ENCODE data around the gene ABCD3.

The ABCD3 gene

DNA sequence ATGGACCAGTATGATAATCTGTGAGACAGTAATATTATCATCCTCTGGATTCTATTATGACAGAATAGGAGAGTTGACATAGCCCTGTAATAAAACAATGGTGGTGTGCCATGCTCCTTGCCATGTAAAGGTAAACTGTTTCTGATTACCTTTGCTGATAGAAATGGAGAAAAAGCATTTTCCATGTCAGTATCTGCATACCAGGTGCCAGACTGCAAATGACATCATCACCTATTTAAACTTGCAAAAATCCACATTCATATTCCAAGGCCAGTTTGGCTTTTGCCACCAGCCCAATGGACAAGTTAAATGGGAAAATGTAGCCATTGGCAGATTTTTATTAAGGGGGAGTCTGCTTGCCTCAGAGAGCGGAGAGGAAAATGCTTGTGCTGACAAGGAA lies 23.9 kb upstream of the ABCD3 start:
- Histone ChIP-seq H3K9ac (ENCODE audit: low read depth, low read length) (no peak overlapping the region), H3K4me3 (ENCODE audit: low read depth, low read length) (no peak overlapping the region), H3K9me3 (ENCODE audit: control insufficient read depth, insufficient read depth, low read length) (no peaks in the 10 kb centered on the region)

DNA sequence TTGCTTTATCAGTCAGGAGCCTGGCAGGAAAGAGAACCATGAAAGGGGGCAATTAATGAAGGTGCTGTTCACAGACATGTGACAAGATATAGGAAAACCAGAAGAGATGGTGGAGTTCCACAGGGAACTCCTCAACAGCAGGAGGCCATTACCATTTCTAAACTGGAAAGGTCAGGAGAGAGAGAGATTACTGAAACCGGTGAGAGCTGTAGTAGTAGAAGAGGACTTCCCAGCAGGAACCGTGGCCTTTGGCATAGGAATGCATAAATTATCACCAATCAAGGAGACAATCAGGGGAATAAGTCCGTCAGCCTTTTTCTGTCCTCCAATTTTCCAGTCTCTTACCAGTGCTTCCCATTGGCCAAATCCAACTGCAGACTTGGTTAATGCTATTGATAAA lies 23.0 kb upstream of the ABCD3 start:
- H3K9ac ChIP-seq (ENCODE audit: low read depth, low read length): no peak overlapping the region
- no peak overlapping the region for H3K4me3 ChIP-seq (ENCODE audit: low read depth, low read length)

More for the DNA sequence above, 23.9 kb upstream of the ABCD3 start:
- Histone ChIP-seq H3K36me3 (ENCODE audit: control insufficient read depth, insufficient read depth, low read length) (no peaks in the 10 kb centered on the region), H3K4me1 (ENCODE audit: control insufficient read depth, insufficient read depth, low read length) (peaks cover 11% of the 10 kb centered on the region), H3K27me3 (ENCODE audit: control insufficient read depth, insufficient read depth, low read length) (no peaks in the 10 kb centered on the region)

DNA sequence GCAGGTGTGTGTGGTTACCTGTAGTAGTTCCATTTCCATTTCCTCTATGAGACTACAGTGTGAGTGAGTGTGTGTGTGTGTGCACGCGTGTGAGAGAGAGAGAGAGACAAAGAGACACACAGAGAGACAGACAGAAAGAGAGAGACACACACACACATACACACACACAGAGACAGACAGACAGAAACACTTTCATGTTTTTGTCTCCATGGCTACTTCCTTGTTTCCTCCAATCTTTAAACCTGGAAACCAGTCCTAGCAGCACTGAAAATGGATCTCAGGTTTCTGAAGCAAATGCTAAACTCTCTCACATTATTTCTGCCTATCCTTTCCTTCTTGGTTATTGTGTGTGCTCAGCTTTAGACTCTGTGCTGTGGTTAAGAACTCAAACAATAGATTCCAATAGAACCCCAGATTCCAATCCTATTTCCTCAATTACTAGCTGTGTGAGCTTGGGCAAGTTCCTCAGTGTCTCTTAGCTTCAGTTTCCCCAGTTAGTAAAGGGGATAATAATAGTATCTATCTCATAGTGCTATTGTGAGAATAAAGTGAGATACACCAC lies 22.4 kb upstream of the ABCD3 start:
- H3K36me3 ChIP-seq (ENCODE audit: control insufficient read depth, insufficient read depth, low read length): no peaks in the 10 kb centered on the region
- H3K4me3 ChIP-seq (ENCODE audit: low read depth, low read length): no peak overlapping the region
- no peaks in the 10 kb centered on the region for H3K27me3 ChIP-seq (ENCODE audit: control insufficient read depth, insufficient read depth, low read length)
- H3K4me1 ChIP-seq (ENCODE audit: control insufficient read depth, insufficient read depth, low read length): peaks cover 11% of the 10 kb centered on the region
- no peaks in the 10 kb centered on the region for H3K9me3 ChIP-seq (ENCODE audit: control insufficient read depth, insufficient read depth, low read length)
- H3K9ac ChIP-seq (ENCODE audit: low read depth, low read length): no peak overlapping the region

More for the DNA sequence above, 23.0 kb upstream of the ABCD3 start:
- no peaks in the 10 kb centered on the region for H3K9me3 ChIP-seq (ENCODE audit: control insufficient read depth, insufficient read depth, low read length)
- peaks cover 11% of the 10 kb centered on the region for H3K4me1 ChIP-seq (ENCODE audit: control insufficient read depth, insufficient read depth, low read length)
- no peaks in the 10 kb centered on the region for H3K36me3 ChIP-seq (ENCODE audit: control insufficient read depth, insufficient read depth, low read length)
- no peaks in the 10 kb centered on the region for H3K27me3 ChIP-seq (ENCODE audit: control insufficient read depth, insufficient read depth, low read length)

DNA sequence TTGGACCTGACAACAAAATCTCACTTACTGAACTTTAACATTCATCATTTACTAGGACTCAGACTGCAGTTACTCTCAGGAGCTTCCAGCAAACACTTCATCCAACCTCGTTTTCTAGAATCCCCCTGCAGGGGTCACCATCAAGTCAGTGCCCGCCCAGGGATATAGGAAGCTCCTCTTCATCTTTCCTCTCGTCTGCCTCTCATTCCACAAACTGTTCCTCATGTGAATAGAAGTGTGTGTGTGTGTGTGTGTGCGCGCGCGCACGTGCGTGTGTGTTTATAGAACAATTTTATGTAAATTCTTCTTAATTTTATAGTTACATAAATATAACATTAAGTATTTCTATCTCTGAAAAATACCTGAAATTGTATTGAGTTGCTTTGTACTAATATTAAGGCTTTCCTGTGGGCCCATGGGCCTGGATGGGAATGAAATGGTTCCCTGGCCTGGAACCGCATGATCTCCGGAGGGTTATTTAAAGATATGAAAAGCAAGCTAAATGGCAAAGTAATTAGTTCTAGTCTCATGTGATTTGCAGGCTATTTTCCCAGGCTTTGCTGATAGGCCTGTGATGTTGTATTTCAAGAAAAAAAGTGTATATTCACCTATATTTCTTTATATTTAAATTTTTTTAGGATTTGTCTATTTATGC lies 21.7 kb upstream of the ABCD3 start:
- Histone ChIP-seq H3K9ac (ENCODE audit: low read depth, low read length) (no peak overlapping the region), H3K9me3 (ENCODE audit: control insufficient read depth, insufficient read depth, low read length) (no peaks in the 10 kb centered on the region), H3K4me3 (ENCODE audit: low read depth, low read length) (no peak overlapping the region), H3K4me1 (ENCODE audit: control insufficient read depth, insufficient read depth, low read length) (peaks cover 11% of the 10 kb centered on the region), H3K36me3 (ENCODE audit: control insufficient read depth, insufficient read depth, low read length) (no peaks in the 10 kb centered on the region), H3K27me3 (ENCODE audit: control insufficient read depth, insufficient read depth, low read length) (no peaks in the 10 kb centered on the region)

DNA sequence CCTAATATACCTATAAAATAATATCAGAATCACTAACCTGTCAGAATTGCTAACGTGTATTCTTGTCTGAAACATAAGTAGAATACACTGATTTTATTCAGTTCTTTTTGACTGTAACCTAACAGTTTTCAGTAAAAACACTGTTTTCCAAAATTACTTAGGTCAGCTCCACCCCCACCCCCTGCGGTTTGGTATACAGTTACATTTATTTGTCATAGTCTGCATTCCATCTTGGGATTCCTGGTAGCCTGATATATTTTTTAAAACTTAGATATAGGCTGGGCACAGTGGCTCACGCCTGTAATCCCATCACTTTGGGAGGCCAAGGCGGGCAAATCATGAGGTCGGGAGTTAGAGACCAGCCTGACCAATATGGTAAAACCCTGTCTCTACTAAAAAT lies 19.8 kb upstream of the ABCD3 start:
- no peaks in the 10 kb centered on the region for H3K9me3 ChIP-seq (ENCODE audit: control insufficient read depth, insufficient read depth, low read length)
- H3K27me3 ChIP-seq (ENCODE audit: control insufficient read depth, insufficient read depth, low read length): no peaks in the 10 kb centered on the region
- H3K4me1 ChIP-seq (ENCODE audit: control insufficient read depth, insufficient read depth, low read length): peaks cover 11% of the 10 kb centered on the region
- no peaks in the 10 kb centered on the region for H3K36me3 ChIP-seq (ENCODE audit: control insufficient read depth, insufficient read depth, low read length)
- no peak overlapping the region for H3K4me3 ChIP-seq (ENCODE audit: low read depth, low read length)
- no peak overlapping the region for H3K9ac ChIP-seq (ENCODE audit: low read depth, low read length)

DNA sequence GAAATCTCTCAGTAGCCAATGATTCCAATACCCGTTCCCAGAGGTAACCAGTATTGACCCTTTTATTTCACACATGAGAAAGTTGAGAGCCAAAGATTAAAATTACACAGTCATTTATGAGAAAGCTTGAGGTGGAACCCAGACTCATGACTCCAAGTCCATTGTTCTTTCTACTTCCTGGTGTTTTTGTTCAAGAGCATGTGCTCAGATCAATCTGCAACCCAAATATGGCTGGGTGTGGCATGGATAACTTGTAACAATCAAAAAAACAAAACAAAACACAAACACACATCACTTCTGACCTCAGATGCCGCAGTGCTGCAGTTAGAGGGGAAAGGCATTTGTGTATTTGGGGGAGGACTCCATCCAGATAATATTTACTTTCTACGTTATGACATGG lies 18.7 kb upstream of the ABCD3 start:
- no peaks in the 10 kb centered on the region for H3K27me3 ChIP-seq (ENCODE audit: control insufficient read depth, insufficient read depth, low read length)
- peaks cover 9% of the 10 kb centered on the region for H3K4me1 ChIP-seq (ENCODE audit: control insufficient read depth, insufficient read depth, low read length)
- H3K9me3 ChIP-seq (ENCODE audit: control insufficient read depth, insufficient read depth, low read length): no peaks in the 10 kb centered on the region
- H3K4me3 ChIP-seq (ENCODE audit: low read depth, low read length): no peak overlapping the region
- no peaks in the 10 kb centered on the region for H3K36me3 ChIP-seq (ENCODE audit: control insufficient read depth, insufficient read depth, low read length)
- H3K9ac ChIP-seq (ENCODE audit: low read depth, low read length): no peak overlapping the region

DNA sequence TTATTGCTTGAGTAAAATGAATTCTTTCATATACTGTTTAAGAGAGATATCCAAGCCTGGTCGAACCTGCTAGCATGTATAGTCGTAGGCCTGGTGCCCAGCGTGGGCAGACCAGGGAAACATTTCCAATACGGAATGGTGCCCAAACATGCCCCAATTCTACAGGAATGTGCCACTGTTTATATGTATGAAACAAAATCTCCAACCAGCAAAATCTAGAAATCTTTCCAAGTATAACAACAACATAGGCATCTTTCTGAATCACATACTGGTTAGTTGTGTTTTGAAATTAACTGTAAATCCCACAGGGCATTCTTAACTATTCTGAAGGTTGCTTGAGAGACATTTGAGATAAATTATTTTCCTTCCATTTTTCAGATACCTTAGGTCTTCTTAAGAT lies 17.0 kb upstream of the ABCD3 start:
- no peaks in the 10 kb centered on the region for H3K4me1 ChIP-seq (ENCODE audit: control insufficient read depth, insufficient read depth, low read length)
- no peaks in the 10 kb centered on the region for H3K27me3 ChIP-seq (ENCODE audit: control insufficient read depth, insufficient read depth, low read length)
- H3K9ac ChIP-seq (ENCODE audit: low read depth, low read length): no peak overlapping the region
- H3K4me3 ChIP-seq (ENCODE audit: low read depth, low read length): no peak overlapping the region
- no peaks in the 10 kb centered on the region for H3K9me3 ChIP-seq (ENCODE audit: control insufficient read depth, insufficient read depth, low read length)
- H3K36me3 ChIP-seq (ENCODE audit: control insufficient read depth, insufficient read depth, low read length): no peaks in the 10 kb centered on the region

DNA sequence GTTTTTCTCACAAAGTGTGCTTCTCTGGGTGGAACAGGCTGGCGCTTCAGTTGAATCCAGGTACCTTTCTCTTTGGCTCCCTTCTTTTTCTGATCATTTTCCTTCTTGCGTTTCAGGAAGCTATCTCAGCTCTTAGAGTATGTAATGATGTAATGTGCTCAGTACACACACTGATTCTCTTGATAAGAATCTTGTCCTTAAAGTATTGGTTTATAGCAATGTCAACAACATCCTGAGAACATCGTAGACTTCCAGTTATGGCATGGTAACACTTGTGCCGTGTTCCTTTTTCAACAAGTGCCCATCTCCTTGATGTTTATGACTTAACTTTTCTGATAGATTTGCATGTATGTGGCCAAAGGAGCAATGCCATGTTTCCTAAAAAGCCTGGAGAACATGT lies 11.7 kb upstream of the ABCD3 start:
- Histone ChIP-seq H3K9me3 (ENCODE audit: control insufficient read depth, insufficient read depth, low read length) (no peaks in the 10 kb centered on the region), H3K4me1 (ENCODE audit: control insufficient read depth, insufficient read depth, low read length) (no peaks in the 10 kb centered on the region), H3K4me3 (ENCODE audit: low read depth, low read length) (no peak overlapping the region)

DNA sequence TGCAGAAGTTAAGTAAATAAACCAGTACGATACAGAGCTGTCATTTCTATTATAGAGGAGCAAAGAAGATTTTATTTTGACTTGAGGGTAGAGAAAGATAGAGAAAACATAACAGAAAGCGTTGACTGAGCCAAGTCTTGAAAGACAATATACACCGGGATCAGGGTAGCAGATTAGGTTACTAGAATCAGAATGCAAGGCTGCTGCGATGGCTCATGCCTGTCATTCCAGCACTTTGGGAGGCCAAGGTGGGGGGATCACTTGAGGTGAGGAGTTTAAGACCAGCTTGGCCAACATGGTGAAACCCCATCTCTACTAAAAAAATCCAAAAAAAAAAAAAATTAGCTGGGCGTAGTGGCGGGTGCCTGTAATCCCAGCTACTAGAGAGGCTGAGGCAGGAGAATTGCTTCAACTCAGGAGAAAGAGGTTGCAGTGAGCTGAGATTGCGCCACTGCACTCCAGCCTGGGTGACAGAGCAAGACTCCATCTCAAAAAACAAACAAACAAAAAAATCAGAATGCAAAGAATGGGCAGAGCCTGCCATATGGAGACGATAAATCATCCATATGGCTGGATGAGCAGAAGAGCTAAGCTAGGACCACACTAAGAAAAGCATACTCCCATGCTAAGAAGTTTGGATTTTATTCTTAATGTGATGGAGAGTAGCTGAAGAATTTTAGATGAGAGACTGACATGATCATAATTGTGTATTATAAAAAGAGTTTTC lies 9.9 kb upstream of the ABCD3 start:
- Histone ChIP-seq H3K27me3 (ENCODE audit: control insufficient read depth, insufficient read depth, low read length) (no peaks in the 10 kb centered on the region), H3K4me3 (ENCODE audit: low read depth, low read length) (no peak overlapping the region), H3K4me1 (ENCODE audit: control insufficient read depth, insufficient read depth, low read length) (no peaks in the 10 kb centered on the region), H3K9me3 (ENCODE audit: control insufficient read depth, insufficient read depth, low read length) (no peaks in the 10 kb centered on the region), H3K9ac (ENCODE audit: low read depth, low read length) (no peak overlapping the region), H3K36me3 (ENCODE audit: control insufficient read depth, insufficient read depth, low read length) (no peaks in the 10 kb centered on the region)

More for the DNA sequence above, 11.7 kb upstream of the ABCD3 start:
- H3K36me3 ChIP-seq (ENCODE audit: control insufficient read depth, insufficient read depth, low read length): no peaks in the 10 kb centered on the region
- H3K9ac ChIP-seq (ENCODE audit: low read depth, low read length): no peak overlapping the region
- H3K27me3 ChIP-seq (ENCODE audit: control insufficient read depth, insufficient read depth, low read length): no peaks in the 10 kb centered on the region

DNA sequence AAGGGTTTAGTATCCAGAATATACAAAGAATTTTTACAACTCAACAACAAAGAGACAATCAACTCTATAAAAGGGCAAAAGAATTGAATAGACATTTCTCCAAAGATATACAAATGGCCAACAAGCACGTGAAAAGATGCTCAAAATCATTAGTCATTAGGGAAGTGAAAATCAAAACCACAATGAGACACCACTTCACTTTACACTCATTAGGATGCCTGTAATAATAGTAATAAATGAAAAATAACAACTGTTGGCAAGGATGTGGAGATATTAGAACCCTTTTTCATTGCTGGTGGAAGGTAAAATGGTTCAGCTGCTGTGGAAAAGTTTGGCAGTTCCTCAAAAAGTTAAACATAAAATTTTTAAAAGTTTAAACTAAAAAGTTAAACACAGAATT lies 7.0 kb upstream of the ABCD3 start:
- Histone ChIP-seq H3K9me3 (ENCODE audit: control insufficient read depth, insufficient read depth, low read length) (no peaks in the 10 kb centered on the region), H3K4me1 (ENCODE audit: control insufficient read depth, insufficient read depth, low read length) (no peaks in the 10 kb centered on the region), H3K36me3 (ENCODE audit: control insufficient read depth, insufficient read depth, low read length) (no peaks in the 10 kb centered on the region), H3K9ac (ENCODE audit: low read depth, low read length) (no peak overlapping the region), H3K27me3 (ENCODE audit: control insufficient read depth, insufficient read depth, low read length) (peaks cover 6% of the 10 kb centered on the region), H3K4me3 (ENCODE audit: low read depth, low read length) (no peak overlapping the region)

DNA sequence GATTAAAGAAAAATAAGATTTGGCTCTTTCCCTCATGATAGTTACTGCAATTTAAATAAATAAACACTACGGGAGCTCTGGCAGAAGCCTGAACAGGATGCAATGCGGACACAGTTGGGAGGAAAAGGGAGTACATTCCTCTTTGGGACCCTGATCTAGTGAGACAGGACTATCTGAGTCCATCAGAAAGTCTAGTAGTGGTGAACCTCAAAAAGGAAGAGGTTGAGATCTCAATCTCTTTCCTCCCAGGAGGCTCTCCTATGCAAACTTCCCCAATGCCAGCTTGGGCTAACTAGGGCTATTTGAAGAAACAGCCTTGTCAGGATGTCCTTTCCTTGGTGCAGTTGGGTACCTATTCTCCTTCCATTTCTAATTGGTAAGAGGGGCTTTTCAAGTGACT lies 4.9 kb upstream of the ABCD3 start:
- H3K36me3 ChIP-seq (ENCODE audit: control insufficient read depth, insufficient read depth, low read length): no peaks in the 10 kb centered on the region
- peaks cover 14% of the 10 kb centered on the region for H3K27me3 ChIP-seq (ENCODE audit: control insufficient read depth, insufficient read depth, low read length)
- H3K9me3 ChIP-seq (ENCODE audit: control insufficient read depth, insufficient read depth, low read length): no peaks in the 10 kb centered on the region
- H3K4me1 ChIP-seq (ENCODE audit: control insufficient read depth, insufficient read depth, low read length): no peaks in the 10 kb centered on the region
- H3K9ac ChIP-seq (ENCODE audit: low read depth, low read length): no peak overlapping the region
- no peak overlapping the region for H3K4me3 ChIP-seq (ENCODE audit: low read depth, low read length)

Measured in iPS-15b (cell line).